Measurements from ENCODE around the gene KATNB1. TPM values are rescaled to one million over a fixed set of nuclear protein-coding genes. Genes with fewer than 3 reads are reported as not detected.

KATNB1 gene
- total RNA-seq, 2 experiments from 2014 or later, result 37.4 to 43.5 TPM

DNA sequence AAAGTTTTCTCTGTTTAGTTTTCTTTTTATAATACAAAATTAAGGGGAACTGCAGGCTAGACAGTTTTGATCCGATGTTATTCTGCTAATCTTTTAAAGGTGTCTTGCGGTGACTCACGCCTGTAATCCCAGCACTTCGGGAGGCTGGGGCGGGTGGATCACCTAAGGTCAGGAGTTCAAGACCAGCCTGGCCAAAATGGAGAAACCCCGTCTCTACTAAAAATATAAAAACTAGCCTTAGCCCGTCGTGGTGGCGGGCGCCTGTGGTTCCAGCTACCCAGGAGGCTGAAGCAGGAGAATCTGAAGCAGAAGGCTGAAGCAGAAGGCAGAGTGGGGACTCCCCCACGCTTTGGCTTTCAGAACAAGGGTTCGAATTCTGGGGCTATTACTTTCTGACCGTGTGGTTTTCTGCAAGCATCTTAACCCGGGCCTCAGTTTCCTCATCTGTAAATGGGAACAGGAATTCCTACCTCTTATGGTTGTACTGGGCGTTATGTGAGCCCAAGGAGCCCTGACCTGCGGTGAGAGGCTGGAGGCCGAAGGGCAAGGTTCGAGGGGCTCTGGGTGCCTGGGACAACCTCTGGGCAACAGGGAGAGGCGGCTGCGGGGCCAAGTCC lies 1.2 kb upstream of the KATNB1 start:
- no peak for TF ChIP-seq EZH2phosphoT487 (IDR thresholded peaks at IDR 0.05; ENCODE audit: borderline replicate concordance, low read depth, low read length)
- TF ChIP-seq, protein P1, sequence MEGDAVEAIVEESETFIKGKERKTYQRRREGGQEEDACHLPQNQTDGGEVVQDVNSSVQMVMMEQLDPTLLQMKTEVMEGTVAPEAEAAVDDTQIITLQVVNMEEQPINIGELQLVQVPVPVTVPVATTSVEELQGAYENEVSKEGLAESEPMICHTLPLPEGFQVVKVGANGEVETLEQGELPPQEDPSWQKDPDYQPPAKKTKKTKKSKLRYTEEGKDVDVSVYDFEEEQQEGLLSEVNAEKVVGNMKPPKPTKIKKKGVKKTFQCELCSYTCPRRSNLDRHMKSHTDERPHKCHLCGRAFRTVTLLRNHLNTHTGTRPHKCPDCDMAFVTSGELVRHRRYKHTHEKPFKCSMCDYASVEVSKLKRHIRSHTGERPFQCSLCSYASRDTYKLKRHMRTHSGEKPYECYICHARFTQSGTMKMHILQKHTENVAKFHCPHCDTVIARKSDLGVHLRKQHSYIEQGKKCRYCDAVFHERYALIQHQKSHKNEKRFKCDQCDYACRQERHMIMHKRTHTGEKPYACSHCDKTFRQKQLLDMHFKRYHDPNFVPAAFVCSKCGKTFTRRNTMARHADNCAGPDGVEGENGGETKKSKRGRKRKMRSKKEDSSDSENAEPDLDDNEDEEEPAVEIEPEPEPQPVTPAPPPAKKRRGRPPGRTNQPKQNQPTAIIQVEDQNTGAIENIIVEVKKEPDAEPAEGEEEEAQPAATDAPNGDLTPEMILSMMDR (conservative IDR thresholded peaks at IDR 0.05; ENCODE audit: low read length), result no peak
- intact Hi-C loops (cut with micrococcal nuclease; ENCODE audit: unreplicated experiment), result loop anchor here (2.0 kb wide), 2 partner anchors 266 to 288 kb away; partner anchors contain the start of genes CIAPIN1, COQ9, USB1 and ZNF319
- Histone ChIP-seq H3K4me3 (ENCODE audit: low read depth, low read length, poor library complexity, severe bottlenecking) (peak overlapping the region; percentile 86), H3K9me3 (ENCODE audit: low read length) (no peaks in the 10 kb centered on the region), H3K4me2 (ENCODE audit: low read length) (peak overlapping the region; percentile 88), H2AFZ (ENCODE audit: low read length) (peak overlapping the region; percentile 95), H3K9me2 (ENCODE audit: insufficient read depth, low read length) (no peaks in the 10 kb centered on the region), H3K36me3 (ENCODE audit: insufficient read depth, low read length) (peaks cover 9% of the 10 kb centered on the region; the same call in 1 of the 2 replicates), H3K4me1 (ENCODE audit: insufficient read depth, low read length, poor library complexity, severe bottlenecking) (peaks cover 16% of the 10 kb centered on the region), H3K27ac (ENCODE audit: low read depth, low read length, poor library complexity, severe bottlenecking) (peak overlapping the region; percentile 21), H4K20me1 (ENCODE audit: insufficient read depth, low read length) (no peaks in the 10 kb centered on the region), H3K79me2 (ENCODE audit: insufficient read depth, low read depth, low read length) (no peaks in the 10 kb centered on the region)
- DNase-seq (ENCODE audit: low spot score), result no peak
- BruUV-seq (replicated peaks), result no TSS peak
- CTCF ChIA-PET (ENCODE audit: unreplicated experiment), result no interaction called here
- POLR2A ChIA-PET, result no interaction called here

DNA sequence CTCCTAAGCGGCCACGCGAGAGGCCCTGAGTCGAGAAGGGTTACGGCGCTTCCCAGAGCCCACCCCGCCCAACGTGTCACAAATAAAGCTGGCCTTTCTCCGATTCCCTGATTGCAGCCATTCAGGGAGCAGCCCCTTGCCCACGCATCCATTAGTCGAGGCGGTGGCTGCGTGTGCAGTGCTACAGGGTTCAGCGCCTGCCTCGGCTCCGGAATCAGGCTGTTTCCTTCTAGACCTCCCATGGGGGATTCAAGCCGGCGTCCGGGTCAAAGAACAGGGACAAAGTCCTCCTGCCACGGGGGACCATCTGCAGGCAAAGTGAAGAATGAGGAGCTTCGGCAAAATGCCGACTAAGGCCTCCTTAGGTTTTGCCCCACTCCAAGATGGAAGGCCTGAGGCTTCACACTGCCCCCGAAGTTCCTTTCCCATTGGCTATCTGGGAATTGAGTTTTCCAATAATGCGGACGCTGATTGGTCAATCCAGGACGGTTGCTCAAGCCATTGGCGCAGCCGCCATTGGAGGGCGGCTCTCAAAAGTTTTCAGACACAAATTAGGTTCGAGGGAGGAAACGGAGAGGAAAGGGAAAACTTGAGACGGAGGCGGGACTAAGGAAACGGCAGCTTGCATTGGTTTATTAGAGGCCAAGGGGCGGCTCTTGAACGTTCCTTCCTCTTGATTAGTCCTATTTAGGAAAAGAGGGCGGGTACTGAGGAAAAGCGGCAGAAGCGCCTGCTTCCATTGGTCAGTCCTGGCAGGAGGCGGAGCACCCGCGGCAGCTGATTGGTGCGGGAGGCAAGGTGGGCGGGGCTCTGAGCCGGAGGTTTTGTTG lies 430 bp upstream of the KATNB1 start:
- ChIA-PET POLR2A (interaction anchor here (0.5 to 2.0 kb wide), 5 partner anchors 11 to 464 kb away, joined by 3 to 9 read pairs (median 4); no protein-coding TSS in a partner anchor), CTCF (ENCODE audit: unreplicated experiment) (interaction anchor here (0.6 to 0.8 kb wide), 3 partner anchors 31 to 1407 kb away, joined by 3 to 8 read pairs (median 4); no protein-coding TSS in a partner anchor)
- peak overlapping the region; percentile 86 for H3K4me3 ChIP-seq (ENCODE audit: low read depth, low read length, poor library complexity, severe bottlenecking)
- peak overlapping the region; percentile 95 for H2AFZ ChIP-seq (ENCODE audit: low read length)
- H3K4me2 ChIP-seq (ENCODE audit: low read length), result peak overlapping the region; percentile 93
- no peaks in the 10 kb centered on the region for H3K79me2 ChIP-seq (ENCODE audit: insufficient read depth, low read depth, low read length)
- peaks cover 9% of the 10 kb centered on the region; the same call in 1 of the 2 replicates for H3K36me3 ChIP-seq (ENCODE audit: insufficient read depth, low read length)
- intact Hi-C loops (cut with micrococcal nuclease; ENCODE audit: unreplicated experiment), result loop anchor here (2.0 kb wide), 2 partner anchors 266 to 288 kb away; partner anchors contain the start of genes CIAPIN1, COQ9, USB1 and ZNF319
- peak; percentile 100 for DNase-seq (ENCODE audit: low spot score)
- no peak for TF ChIP-seq EZH2phosphoT487 (IDR thresholded peaks at IDR 0.05; ENCODE audit: borderline replicate concordance, low read depth, low read length)
- TF ChIP-seq, protein P1 (conservative IDR thresholded peaks at IDR 0.05; ENCODE audit: low read length), result no peak
- TSS peak; percentile 92 for BruUV-seq (replicated peaks)
- peaks cover 16% of the 10 kb centered on the region for H3K4me1 ChIP-seq (ENCODE audit: insufficient read depth, low read length, poor library complexity, severe bottlenecking)
- H3K9me2 ChIP-seq (ENCODE audit: insufficient read depth, low read length), result no peaks in the 10 kb centered on the region
- H3K27ac ChIP-seq (ENCODE audit: low read depth, low read length, poor library complexity, severe bottlenecking), result peak overlapping the region; percentile 21
- H4K20me1 ChIP-seq (ENCODE audit: insufficient read depth, low read length), result no peaks in the 10 kb centered on the region
- no peaks in the 10 kb centered on the region for H3K9me3 ChIP-seq (ENCODE audit: low read length)

All from OCI-LY7 (cell line).